Germinal center (tissue), 1 donor: ENCODE results near the gene SPECC1L.
"Not testable (repeated sequence)": the region's sequence is repeated elsewhere in the genome, so short reads cannot be mapped to it uniquely, and the experiment has no call there.

Source experiments
- DNase-seq: peaks from one replicate; pipeline ENCODE4 v3.0.0; 2012; ENCODE audit warnings: mixed read lengths, low spot score

SPECC1L gene

DNA sequence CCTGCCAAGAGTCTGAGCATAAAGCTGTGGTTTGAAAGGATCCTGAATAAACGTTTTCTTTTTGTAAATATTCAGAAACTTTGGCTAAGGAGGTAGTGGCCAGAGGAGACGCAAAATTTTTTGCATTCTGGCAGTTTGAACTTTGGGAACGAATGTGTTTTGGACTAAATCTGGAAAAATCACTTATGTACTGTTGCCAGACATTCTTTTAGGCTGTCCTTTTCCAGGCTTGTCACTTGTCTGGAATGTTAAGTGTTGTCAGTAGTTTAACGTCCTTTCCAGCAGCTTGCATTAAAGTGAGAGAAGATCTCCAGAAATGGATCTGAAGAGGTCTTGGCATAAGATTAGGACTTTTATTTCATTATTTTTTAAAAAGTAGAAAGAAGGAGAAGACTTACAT, 18.5 kb downstream of the SPECC1L start:
- DNase-seq = no peak

- no peak for DNase-seq
Observed at GRCh38 chr22:24289741-24290163, 19.1 kb downstream of the SPECC1L start.

DNA sequence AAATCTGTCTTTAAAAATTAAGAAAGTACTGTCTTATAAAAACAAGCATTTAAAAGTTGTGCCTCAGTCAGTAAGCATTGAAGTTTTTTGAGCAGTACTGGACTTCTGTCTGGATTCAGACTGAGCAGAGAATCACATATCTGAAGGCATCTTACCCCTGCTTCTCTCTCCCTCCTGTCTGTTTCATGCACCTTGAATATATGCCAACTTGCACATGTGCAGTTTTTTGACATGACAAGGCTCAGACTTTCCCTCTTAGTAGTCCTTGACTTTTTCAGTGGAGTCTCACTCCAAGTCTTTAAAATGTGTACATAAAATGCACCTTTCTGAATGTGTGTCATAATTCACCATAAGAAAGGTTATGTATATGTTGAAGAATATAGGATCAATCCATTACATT, 19.8 kb downstream of the SPECC1L start:
- no peak for DNase-seq

- no peak for DNase-seq
Observed at GRCh38 chr22:24291515-24292201, 21.0 kb downstream of the SPECC1L start.

- not testable (repeated sequence) for DNase-seq
Observed at GRCh38 chr22:24292202-24292830, 21.7 kb downstream of the SPECC1L start.

DNA sequence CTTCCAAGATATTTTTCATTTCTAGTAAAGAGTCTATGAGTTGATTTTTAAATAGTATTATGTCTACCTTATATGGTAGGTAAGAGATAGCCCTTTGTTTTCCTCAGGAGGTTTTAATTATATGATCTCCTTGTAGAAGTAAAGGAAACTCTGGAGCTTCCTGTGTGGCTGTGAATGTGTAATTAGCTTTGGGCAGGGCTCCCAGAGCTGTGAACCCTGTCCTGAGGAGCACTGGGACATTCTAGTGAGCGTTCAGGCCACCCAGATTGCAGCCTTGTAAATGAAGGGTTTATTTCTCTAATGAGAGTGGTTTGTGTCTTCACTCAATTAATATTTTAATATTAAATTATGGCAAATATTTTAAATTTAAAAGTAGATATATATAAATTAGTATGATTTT, 24.3 kb downstream of the SPECC1L start:
- DNase-seq = not testable (repeated sequence)

DNA sequence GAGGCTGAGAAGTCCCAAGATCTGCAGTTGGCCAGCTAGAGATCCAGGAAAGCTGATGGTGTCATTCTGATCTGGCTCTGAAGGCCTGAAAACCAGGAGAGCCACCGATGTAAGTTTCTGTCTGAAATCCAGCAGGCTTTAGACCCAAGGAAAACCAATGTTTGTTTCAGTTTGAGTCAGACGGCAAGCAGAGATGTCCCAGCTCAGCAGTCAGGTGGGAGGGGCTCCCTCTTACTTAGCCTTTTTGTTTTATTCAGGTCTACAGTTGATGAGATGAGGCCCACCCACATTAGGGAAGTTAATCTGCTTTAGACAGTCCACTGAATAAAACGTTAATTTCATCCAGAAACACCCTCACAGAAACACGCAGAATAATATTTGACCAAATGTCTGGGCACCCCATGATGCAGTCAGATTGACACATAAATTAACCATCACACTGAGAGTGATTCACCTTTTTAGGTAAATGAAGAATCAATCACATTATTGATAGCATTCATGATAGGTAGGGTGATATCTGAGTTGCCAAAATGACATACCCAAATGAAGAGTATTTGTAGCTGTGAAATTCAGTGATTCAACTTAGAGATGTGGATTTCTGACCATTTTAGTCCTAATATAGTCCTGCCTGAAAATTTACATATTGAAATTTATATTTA, 28.0 kb downstream of the SPECC1L start:
- not testable (repeated sequence) for DNase-seq

GRCh38 chr22:24300522-24300921, 29.9 kb downstream of the SPECC1L start:
- not testable (repeated sequence) for DNase-seq

DNA sequence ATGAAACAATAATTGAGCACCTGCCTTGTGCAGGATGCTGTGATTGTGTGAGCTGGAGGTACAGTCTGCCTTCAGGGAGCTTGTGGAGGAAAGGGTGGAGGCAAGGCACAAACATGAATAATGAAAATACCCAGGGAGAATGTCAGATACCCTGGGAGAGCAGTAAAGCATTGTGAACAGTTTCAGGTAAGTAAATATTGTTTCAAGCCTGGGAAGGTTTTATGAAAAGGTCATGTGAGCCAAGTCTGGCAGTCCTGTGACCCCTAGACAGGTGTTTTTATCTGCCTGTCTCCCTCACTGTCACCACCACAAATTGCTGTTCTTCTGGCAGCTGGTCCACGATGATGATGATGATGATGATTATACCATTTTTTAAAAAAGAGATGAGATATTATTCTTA, 32.0 kb downstream of the SPECC1L start:
- DNase-seq = no peak

GRCh38 chr22:24303007-24303406, 32.4 kb downstream of the SPECC1L start:
- no peak for DNase-seq

DNA sequence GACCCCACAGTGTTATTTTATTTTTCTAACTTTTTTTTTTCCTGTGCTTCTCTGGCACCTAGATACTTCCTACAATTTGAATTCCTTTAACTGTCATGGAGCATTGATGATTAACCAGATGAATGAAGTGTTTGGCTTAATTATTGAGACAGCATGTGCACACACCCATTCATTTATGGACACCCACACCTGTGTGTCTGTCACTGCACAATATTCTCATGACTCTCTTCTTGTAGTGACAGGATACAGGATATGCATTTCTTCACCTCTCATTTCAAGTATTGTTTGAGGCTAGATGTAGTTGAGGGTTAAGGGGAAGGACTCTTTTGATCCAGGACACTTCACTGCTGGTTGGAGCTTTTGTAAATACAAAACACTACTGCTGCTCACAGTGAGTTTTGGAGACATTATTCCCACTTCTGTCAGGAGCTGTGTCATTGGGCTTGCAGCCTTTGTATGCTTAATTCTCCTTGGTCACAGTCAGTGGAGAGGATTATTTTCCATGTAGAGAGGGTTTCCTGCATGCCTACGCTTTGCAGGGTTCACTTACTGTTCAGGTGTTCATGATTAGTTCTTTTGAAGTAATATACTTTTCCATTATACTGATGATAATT, 33.5 kb downstream of the SPECC1L start:
- DNase-seq = no peak

GRCh38 chr22:24305260-24305692, 34.6 kb downstream of the SPECC1L start:
- no peak for DNase-seq

- DNase-seq = no peak
Observed at GRCh38 chr22:24310969-24311368, 40.3 kb downstream of the SPECC1L start.

DNA sequence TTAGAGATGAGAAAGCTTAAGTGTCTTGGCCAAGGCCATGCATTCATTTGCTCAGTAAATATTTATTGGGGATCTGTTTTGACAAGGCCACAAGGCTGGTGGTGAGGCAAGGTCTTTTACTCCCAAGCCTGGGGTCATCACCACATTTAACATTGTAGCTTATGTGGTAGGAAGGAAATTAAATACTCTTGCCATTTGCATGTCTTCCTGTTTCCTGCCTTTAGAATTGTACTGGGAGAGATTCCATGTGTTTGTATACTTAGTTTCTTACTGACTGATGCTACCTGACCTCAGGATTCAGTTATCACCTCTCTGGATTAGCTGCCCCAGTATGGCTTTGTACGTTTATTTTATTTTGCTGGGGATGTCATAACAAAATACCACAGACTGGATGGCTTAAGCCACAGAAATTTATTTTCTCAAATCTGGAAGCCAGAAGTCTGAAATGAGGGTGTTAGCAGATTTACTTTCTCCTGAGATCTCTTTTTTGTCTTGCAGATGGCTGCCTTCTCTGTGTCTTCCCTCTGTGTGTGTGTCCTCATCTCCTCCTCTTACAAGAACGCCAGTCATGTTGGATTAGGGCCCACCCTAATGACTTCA, 44.8 kb downstream of the SPECC1L start:
- no peak for DNase-seq

- DNase-seq = not testable (repeated sequence)
Observed at GRCh38 chr22:24316264-24316663, 45.6 kb downstream of the SPECC1L start.

DNA sequence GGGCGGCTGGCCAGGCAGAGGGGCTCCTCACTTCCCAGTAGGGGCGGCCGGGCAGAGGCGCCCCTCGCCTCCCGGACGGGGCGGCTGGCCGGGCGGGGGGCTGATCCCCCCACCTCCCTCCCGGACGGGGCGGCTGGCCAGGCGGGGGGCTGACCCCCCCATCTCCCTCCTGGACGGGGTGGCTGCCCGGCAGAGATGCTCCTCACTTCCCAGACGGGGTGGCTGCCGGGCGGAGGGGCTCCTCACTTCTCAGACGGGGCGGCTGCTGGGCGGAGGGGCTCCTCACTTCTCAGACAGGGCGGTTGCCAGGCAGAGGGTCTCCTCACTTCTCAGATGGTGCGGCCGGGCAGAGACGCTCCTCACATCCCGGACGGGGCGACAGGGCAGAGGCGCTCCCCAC, 46.9 kb downstream of the SPECC1L start:
- DNase-seq = not testable (repeated sequence)

- DNase-seq = no peak
Observed at GRCh38 chr22:24319451-24319850, 48.8 kb downstream of the SPECC1L start.

- DNase-seq = no peak
Observed at GRCh38 chr22:24321999-24322398, 51.4 kb downstream of the SPECC1L start.

DNA sequence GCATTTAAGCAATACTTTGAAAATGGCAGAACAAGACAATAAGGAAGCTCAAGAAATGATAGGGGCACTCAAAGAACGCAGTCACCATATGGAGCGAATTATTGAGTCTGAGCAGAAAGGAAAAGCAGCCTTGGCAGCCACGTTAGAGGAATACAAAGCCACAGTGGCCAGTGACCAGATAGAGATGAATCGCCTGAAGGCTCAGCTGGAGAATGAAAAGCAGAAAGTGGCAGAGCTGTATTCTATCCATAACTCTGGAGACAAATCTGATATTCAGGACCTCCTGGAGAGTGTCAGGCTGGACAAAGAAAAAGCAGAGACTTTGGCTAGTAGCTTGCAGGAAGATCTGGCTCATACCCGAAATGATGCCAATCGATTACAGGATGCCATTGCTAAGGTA, 51.9 kb downstream of the SPECC1L start:
- DNase-seq = no peak

- DNase-seq = no peak
Observed at GRCh38 chr22:24323233-24323632, 52.6 kb downstream of the SPECC1L start.

GRCh38 chr22:24323695-24324094, 53.1 kb downstream of the SPECC1L start:
- no peak for DNase-seq

GRCh38 chr22:24324137-24324536, 53.5 kb downstream of the SPECC1L start:
- DNase-seq = no peak
